ENCODE measurements around the gene NR1H3.

- TF ChIP-seq CTCF (IDR thresholded peaks at IDR 0.05) = no peak
- no peak for TF ChIP-seq POLR2A (IDR thresholded peaks at IDR 0.05)
Observed at GRCh38 chr11:47274495-47275235, 16.9 kb downstream of the NR1H3 start.
